KMS-11 (cell line): ENCODE measurements around the gene PPARA.

Experiments used
- H2AFZ ChIP-seq: fragments of 200-600 bp; sonication (generic); 2 replicates; pipeline ENCODE4 v1.6.1; 2016; ENCODE audit warnings: antibody characterized with exemption, mixed run types, low read depth
- H3K27ac ChIP-seq: fragments of 200-600 bp; sonication (generic); 2 replicates; pipeline ENCODE4 v1.6.1; 2016; ENCODE audit warnings: mild to moderate bottlenecking, mixed run types
- H3K27me3 ChIP-seq: fragments of 200-600 bp; sonication (generic); 2 replicates; pipeline ENCODE4 v1.6.1; 2017; ENCODE audit warnings: mild to moderate bottlenecking, low read depth, mixed run types, moderate library complexity; ENCODE audit not compliant: insufficient read depth
- H3K36me3 ChIP-seq: fragments of 200-600 bp; sonication (generic); 2 replicates; pipeline ENCODE4 v1.6.1; 2017; ENCODE audit warnings: mild to moderate bottlenecking, mixed run types; ENCODE audit not compliant: insufficient read depth
- H3K4me1 ChIP-seq: fragments of 200-600 bp; sonication (generic); 2 replicates; pipeline ENCODE4 v1.6.1; 2016; ENCODE audit warnings: mild to moderate bottlenecking, low read depth, mixed run types; ENCODE audit not compliant: poor library complexity, severe bottlenecking
- H3K4me2 ChIP-seq: fragments of 200-600 bp; sonication (generic); 2 replicates; pipeline ENCODE4 v1.7.0; 2016; ENCODE audit warnings: mild to moderate bottlenecking, mixed run types
- H3K4me3 ChIP-seq: fragments of 200-600 bp; sonication (generic); IDR thresholded peaks from 2 replicates; pipeline ENCODE4 v1.6.1; 2017; ENCODE audit warnings: low read depth, low read length, mixed read lengths; ENCODE audit not compliant: insufficient read depth
- H3K79me2 ChIP-seq: fragments of 200-600 bp; sonication (generic); 2 replicates; pipeline ENCODE4 v1.6.1; 2016; ENCODE audit warnings: low read depth, mixed run types; ENCODE audit not compliant: insufficient read depth
- H3K9ac ChIP-seq: fragments of 200-600 bp; sonication (generic); 2 replicates; pipeline ENCODE4 v1.6.1; 2016; ENCODE audit warnings: mild to moderate bottlenecking, mixed run types
- H4K20me1 ChIP-seq: fragments of 200-600 bp; sonication (generic); 2 replicates; pipeline ENCODE4 v1.6.1; 2016; ENCODE audit warnings: mild to moderate bottlenecking, mixed run types; ENCODE audit not compliant: insufficient read depth
- CTCF ChIP-seq: fragments of 200-600 bp; sonication (generic); conservative IDR thresholded peaks from 2 replicates; pipeline ENCODE4 v1.6.1; 2017; ENCODE audit warnings: low read depth, mild to moderate bottlenecking, antibody characterized with exemption, low read length, moderate library complexity, mixed read lengths

Gene PPARA

GRCh38 chr22:46234969-46235368 is 84.6 kb downstream of the PPARA start:
- no peak for TF ChIP-seq CTCF

GRCh38 chr22:46237453-46238124 is 87.3 kb downstream of the PPARA start:
- H3K79me2 ChIP-seq, result no peaks in the 10 kb centered on the region
- H3K27me3 ChIP-seq, result no peaks in the 10 kb centered on the region
- H3K36me3 ChIP-seq, result no peaks in the 10 kb centered on the region
- no peak overlapping the region for H3K4me2 ChIP-seq
- H2AFZ ChIP-seq, result no peak overlapping the region
- no peaks in the 10 kb centered on the region for H4K20me1 ChIP-seq
- no peak overlapping the region for H3K4me3 ChIP-seq
- no peak for TF ChIP-seq CTCF
- H3K4me1 ChIP-seq, result peaks cover 46% of the 10 kb centered on the region
- no peak overlapping the region for H3K27ac ChIP-seq
- no peak overlapping the region for H3K9ac ChIP-seq

More at GRCh38 chr22:46234969-46235368, 84.6 kb downstream of the PPARA start:
- Histone ChIP-seq H3K4me2 (no peak overlapping the region), H3K4me3 (no peak overlapping the region), H3K27ac (no peak overlapping the region), H3K27me3 (no peaks in the 10 kb centered on the region), H3K4me1 (peaks cover 19% of the 10 kb centered on the region), H3K36me3 (no peaks in the 10 kb centered on the region), H3K79me2 (no peaks in the 10 kb centered on the region), H4K20me1 (no peaks in the 10 kb centered on the region), H3K9ac (no peak overlapping the region), H2AFZ (no peak overlapping the region)

- no peak overlapping the region for H3K9ac ChIP-seq
- peaks cover 47% of the 10 kb centered on the region for H3K4me1 ChIP-seq
- H3K27me3 ChIP-seq, result no peaks in the 10 kb centered on the region
- no peak overlapping the region for H3K27ac ChIP-seq
- no peaks in the 10 kb centered on the region for H3K36me3 ChIP-seq
- H4K20me1 ChIP-seq, result no peaks in the 10 kb centered on the region
- no peak overlapping the region for H2AFZ ChIP-seq
- H3K4me3 ChIP-seq, result no peak overlapping the region
- no peaks in the 10 kb centered on the region for H3K79me2 ChIP-seq
- TF ChIP-seq CTCF, result no peak
- H3K4me2 ChIP-seq, result no peak overlapping the region
These were observed 88.2 kb downstream of the PPARA start for GRCh38 chr22:46238541-46238940.

- Histone ChIP-seq H3K4me3 (no peak overlapping the region), H3K79me2 (no peaks in the 10 kb centered on the region), H3K9ac (peak overlapping the region; percentile 10; the same call in 1 of the 2 replicates), H2AFZ (peak overlapping the region; percentile 29; the same call in 1 of the 2 replicates), H3K36me3 (no peaks in the 10 kb centered on the region), H3K27me3 (no peaks in the 10 kb centered on the region), H3K4me2 (peak overlapping the region; percentile 90), H3K4me1 (peaks cover 47% of the 10 kb centered on the region), H3K27ac (peak overlapping the region; percentile 62), H4K20me1 (no peaks in the 10 kb centered on the region)
- TF ChIP-seq CTCF, result no peak
These were observed 89.1 kb downstream of the PPARA start for GRCh38 chr22:46239261-46240048.
